ENCODE results near the gene PDE4B.

The PDE4B gene

DNA sequence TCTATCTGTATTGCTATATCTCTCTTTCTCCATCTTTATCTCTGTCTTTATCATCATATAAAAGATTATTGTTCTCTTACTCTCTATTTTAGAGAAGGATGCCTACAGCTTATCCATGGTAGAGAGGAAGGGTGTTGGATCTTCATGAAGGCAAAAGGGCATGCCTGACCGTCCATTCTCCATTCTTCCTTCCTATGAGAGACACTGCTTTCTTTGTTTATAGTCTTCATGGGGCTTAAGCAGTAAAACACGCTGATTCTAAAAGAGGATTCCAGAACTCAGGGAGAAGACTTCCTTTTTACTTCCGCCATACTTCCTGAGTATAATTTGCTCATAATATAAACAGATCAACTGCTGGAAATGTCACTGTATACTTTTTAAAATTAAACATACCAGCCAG is 44.0 kb downstream of the PDE4B start:
- TF ChIP-seq, protein P1, sequence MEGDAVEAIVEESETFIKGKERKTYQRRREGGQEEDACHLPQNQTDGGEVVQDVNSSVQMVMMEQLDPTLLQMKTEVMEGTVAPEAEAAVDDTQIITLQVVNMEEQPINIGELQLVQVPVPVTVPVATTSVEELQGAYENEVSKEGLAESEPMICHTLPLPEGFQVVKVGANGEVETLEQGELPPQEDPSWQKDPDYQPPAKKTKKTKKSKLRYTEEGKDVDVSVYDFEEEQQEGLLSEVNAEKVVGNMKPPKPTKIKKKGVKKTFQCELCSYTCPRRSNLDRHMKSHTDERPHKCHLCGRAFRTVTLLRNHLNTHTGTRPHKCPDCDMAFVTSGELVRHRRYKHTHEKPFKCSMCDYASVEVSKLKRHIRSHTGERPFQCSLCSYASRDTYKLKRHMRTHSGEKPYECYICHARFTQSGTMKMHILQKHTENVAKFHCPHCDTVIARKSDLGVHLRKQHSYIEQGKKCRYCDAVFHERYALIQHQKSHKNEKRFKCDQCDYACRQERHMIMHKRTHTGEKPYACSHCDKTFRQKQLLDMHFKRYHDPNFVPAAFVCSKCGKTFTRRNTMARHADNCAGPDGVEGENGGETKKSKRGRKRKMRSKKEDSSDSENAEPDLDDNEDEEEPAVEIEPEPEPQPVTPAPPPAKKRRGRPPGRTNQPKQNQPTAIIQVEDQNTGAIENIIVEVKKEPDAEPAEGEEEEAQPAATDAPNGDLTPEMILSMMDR (conservative IDR thresholded peaks at IDR 0.05; ENCODE audit: low read depth, low read length) = no peak

DNA sequence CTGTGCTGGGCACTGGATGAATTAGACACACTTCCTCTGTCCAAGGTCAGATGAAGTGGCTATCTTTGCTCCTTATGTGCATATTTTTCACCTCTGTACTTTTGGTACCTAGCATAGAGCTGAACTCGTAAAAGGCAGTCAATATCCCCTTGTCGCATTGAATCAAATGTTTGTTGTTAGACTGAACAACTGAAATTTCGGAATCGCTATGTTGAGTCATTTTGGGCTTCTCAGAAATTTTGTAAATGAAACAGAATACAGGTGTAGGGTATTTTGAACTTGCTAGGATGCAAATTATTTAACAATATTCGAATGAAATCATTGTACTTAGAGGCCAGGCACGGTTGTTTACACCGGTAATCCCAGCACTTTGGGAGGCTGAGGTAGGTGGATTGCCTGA is 48.0 kb downstream of the PDE4B start:
- Histone ChIP-seq H3K9ac (no peak overlapping the region), H3K79me2 (ENCODE audit: insufficient read depth, low read depth) (no peaks in the 10 kb centered on the region), H3K4me1 (ENCODE audit: low read depth, poor library complexity, severe bottlenecking) (no peaks in the 10 kb centered on the region), H3K4me2 (no peak overlapping the region), H3K27me3 (ENCODE audit: insufficient read depth, low read depth) (no peaks in the 10 kb centered on the region), H4K20me1 (ENCODE audit: insufficient read depth) (no peaks in the 10 kb centered on the region), H3K4me3 (IDR thresholded peaks at IDR 0.05; ENCODE audit: insufficient read depth, low read depth, low read length) (no peak overlapping the region), H3K27ac (no peak overlapping the region), H3K36me3 (ENCODE audit: insufficient read depth) (no peaks in the 10 kb centered on the region), H2AFZ (ENCODE audit: low read depth) (no peak overlapping the region)
- TF ChIP-seq, protein P1 (conservative IDR thresholded peaks at IDR 0.05; ENCODE audit: low read depth, low read length) = no peak

More for the DNA sequence above, 44.0 kb downstream of the PDE4B start:
- no peaks in the 10 kb centered on the region for H3K79me2 ChIP-seq (ENCODE audit: insufficient read depth, low read depth)
- no peak overlapping the region for H3K9ac ChIP-seq
- no peaks in the 10 kb centered on the region for H3K4me1 ChIP-seq (ENCODE audit: low read depth, poor library complexity, severe bottlenecking)
- no peaks in the 10 kb centered on the region for H4K20me1 ChIP-seq (ENCODE audit: insufficient read depth)
- H3K4me3 ChIP-seq (IDR thresholded peaks at IDR 0.05; ENCODE audit: insufficient read depth, low read depth, low read length) = no peak overlapping the region
- no peak overlapping the region for H3K27ac ChIP-seq
- no peak overlapping the region for H3K4me2 ChIP-seq
- H2AFZ ChIP-seq (ENCODE audit: low read depth) = no peak overlapping the region
- H3K27me3 ChIP-seq (ENCODE audit: insufficient read depth, low read depth) = no peaks in the 10 kb centered on the region
- H3K36me3 ChIP-seq (ENCODE audit: insufficient read depth) = no peaks in the 10 kb centered on the region

DNA sequence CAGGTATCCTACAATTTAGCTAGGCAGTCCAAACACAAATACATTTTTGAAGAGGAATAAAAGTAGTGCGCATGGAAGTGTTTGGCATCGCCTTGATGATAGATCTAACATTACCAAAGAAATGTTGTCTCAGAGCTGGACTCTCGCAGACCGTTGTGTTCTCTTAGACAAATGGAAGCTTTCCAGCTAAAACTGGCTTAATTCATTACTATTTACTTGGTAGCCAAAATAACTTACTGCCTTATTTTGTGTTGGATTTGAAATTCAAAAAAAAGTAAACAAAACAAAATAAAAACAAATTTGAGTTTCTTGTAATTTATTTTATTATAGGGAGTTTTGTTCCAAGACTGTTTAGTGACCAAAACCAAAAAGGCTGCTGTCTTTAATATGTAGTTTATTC is 51.6 kb downstream of the PDE4B start:
- Histone ChIP-seq H3K4me3 (IDR thresholded peaks at IDR 0.05; ENCODE audit: insufficient read depth, low read depth, low read length) (no peak overlapping the region), H3K79me2 (ENCODE audit: insufficient read depth, low read depth) (no peaks in the 10 kb centered on the region), H3K27ac (no peak overlapping the region), H3K36me3 (ENCODE audit: insufficient read depth) (no peaks in the 10 kb centered on the region), H3K4me2 (no peak overlapping the region), H2AFZ (ENCODE audit: low read depth) (no peak overlapping the region), H3K27me3 (ENCODE audit: insufficient read depth, low read depth) (no peaks in the 10 kb centered on the region), H4K20me1 (ENCODE audit: insufficient read depth) (no peaks in the 10 kb centered on the region), H3K9ac (no peak overlapping the region), H3K4me1 (ENCODE audit: low read depth, poor library complexity, severe bottlenecking) (no peaks in the 10 kb centered on the region)
- TF ChIP-seq, protein P1 (conservative IDR thresholded peaks at IDR 0.05; ENCODE audit: low read depth, low read length) = no peak

DNA sequence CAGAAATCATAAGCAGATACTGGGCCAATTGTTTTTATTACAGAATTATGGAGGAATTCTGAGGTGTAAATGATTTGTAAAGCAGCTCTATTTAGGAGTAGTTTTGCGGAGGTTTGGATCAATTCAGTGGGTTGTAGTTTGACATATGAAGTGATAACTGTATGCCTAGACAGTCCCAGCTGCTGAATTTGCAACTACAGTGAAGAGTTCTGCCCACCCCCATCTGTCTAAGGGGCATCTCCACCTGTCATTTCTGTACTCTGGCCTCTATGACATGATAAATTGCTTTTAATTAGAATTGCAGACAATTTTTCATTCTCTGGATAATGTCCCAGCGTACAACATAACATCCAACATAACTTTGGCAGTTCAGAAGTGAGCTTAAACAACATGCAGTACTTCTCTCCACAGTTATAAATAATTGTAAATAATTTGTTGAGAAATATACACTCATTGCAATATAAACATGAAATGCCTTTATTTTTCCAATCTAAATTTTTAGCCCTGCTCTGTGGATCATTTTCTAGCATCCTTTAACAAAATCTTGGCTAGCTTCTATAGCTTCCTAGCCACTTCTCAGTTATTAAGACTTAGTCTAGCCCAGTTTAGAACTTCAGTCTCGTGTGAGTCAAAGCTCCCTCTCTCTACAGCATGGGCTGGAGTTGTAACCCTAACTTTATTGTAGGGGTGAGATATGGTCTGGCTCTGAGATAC is 52.3 kb downstream of the PDE4B start:
- no peak overlapping the region for H3K9ac ChIP-seq
- no peak overlapping the region for H3K27ac ChIP-seq
- no peaks in the 10 kb centered on the region for H3K4me1 ChIP-seq (ENCODE audit: low read depth, poor library complexity, severe bottlenecking)
- no peaks in the 10 kb centered on the region for H4K20me1 ChIP-seq (ENCODE audit: insufficient read depth)
- no peaks in the 10 kb centered on the region for H3K79me2 ChIP-seq (ENCODE audit: insufficient read depth, low read depth)
- no peaks in the 10 kb centered on the region for H3K36me3 ChIP-seq (ENCODE audit: insufficient read depth)
- H2AFZ ChIP-seq (ENCODE audit: low read depth) = no peak overlapping the region
- H3K4me3 ChIP-seq (IDR thresholded peaks at IDR 0.05; ENCODE audit: insufficient read depth, low read depth, low read length) = no peak overlapping the region
- no peaks in the 10 kb centered on the region for H3K27me3 ChIP-seq (ENCODE audit: insufficient read depth, low read depth)
- H3K4me2 ChIP-seq = no peak overlapping the region
- TF ChIP-seq, protein P1 (conservative IDR thresholded peaks at IDR 0.05; ENCODE audit: low read depth, low read length) = no peak

All from KMS-11 (cell line).